HG03066 (cell line): ENCODE measurements around the gene FBXL4.

Experiments used
- ATAC-seq: cut with Tn5 transposase; IDR thresholded peaks from one replicate; pipeline ENCODE4 v1.9.1; 2021; ENCODE audit warnings: low read depth; ENCODE audit not compliant: unreplicated experiment

FBXL4 gene

DNA sequence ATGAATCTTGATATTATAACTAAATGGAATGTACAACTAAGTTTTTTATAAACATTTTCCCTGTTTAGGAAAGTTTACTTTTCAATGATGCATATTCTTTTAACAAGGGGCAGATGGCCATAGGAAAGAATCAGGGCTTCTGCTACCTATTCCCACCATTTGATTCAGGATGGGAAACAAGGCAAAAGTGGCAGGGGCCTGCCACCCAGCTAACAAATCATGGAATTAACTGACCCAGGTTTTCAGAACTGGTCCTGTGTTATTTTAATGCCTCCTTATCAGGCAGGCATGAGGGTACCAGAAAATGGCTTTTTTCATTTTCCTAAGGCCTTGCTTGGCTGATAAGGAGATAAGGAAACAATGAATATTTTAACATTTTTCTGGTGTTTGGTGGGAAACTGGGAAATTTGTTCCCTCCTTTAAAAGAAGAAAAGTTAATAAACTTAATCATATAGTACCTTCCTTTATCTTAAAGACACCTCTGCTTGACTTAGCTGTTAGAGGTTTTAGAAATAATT, 106.7 kb downstream of the FBXL4 start:
- ATAC-seq: no peak

DNA sequence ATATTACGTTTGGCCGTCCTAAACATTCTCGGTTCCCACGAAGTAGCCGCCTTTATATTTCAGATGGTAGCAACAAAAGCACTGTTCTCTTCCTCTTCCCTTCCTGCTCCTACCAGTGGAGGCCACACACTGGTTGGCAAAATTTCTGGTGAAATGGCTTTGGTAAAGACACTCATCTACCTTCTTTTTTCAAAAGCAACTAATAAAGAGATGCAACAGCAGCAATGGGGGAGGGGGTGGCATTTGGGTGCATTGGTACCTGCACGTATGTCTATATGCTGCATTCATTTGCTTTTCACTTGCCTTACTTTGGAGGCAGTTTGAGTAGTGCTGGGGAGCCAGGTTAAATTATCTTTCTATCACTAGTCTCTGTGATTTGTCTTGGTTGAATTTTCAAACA, 107.4 kb downstream of the FBXL4 start:
- no peak for ATAC-seq

DNA sequence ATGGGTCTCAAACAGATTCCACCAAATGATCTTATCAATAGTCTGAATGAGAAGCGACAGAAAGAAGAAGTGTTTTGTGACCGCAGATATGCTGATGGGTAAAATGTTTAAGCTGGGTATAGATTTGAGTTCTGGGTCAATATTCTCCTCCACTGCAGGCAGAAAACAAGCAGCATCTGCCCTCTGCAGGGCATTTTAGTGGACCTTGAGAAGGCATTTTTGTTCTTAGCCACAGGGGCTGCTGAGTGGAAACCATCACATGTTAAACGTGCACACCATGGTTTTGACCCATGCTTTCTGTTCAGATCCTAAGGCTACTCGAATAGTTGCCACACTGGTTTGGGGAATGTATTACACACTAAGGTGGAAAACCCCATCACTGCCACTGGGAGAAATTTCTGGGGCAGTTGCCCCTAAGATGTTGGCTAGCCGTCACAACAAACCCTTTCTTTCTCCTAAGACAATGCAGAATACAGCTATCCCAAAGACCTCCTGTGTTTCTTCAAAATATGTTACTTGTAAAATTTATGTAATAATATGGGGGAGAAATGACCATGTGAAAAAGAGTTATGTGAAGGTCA, 107.9 kb downstream of the FBXL4 start:
- ATAC-seq: no peak

DNA sequence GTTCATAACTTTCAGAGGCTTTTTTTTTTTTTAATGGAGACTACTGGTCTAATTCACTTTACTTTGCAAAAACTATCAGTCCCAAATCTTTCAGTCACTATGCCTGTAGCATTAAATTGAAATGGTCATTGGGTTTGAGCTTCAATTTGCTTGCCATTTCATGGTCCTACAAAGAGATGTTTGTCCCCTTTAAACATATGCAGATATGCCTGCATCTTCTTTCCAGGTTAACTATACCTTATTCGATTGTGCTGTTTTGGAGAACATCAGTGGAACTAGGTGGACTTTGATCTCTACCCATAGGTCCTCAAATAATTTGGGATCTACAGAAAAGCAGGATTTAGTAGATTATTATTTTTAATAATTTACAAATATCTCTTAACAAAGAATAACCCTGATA, 108.8 kb downstream of the FBXL4 start:
- no peak for ATAC-seq

DNA sequence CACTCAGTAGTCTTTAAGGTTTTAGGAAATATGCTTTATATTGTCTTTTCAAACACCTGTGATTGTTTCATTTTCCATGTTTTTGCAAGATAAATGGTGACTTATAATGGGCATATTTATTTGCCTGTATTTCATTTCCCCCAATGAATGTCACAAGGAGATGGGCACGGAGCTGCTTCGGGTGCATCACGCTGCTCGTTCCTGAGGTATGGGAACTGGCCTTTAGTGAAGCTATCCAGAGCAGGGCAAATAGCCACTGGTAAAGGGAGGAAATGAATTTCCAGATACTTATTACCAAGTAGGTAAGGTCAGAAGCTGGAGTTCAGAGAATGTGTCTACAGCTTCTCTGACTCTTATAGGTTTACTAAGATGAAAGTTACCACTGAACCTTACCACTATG, 109.7 kb downstream of the FBXL4 start:
- ATAC-seq: no peak

DNA sequence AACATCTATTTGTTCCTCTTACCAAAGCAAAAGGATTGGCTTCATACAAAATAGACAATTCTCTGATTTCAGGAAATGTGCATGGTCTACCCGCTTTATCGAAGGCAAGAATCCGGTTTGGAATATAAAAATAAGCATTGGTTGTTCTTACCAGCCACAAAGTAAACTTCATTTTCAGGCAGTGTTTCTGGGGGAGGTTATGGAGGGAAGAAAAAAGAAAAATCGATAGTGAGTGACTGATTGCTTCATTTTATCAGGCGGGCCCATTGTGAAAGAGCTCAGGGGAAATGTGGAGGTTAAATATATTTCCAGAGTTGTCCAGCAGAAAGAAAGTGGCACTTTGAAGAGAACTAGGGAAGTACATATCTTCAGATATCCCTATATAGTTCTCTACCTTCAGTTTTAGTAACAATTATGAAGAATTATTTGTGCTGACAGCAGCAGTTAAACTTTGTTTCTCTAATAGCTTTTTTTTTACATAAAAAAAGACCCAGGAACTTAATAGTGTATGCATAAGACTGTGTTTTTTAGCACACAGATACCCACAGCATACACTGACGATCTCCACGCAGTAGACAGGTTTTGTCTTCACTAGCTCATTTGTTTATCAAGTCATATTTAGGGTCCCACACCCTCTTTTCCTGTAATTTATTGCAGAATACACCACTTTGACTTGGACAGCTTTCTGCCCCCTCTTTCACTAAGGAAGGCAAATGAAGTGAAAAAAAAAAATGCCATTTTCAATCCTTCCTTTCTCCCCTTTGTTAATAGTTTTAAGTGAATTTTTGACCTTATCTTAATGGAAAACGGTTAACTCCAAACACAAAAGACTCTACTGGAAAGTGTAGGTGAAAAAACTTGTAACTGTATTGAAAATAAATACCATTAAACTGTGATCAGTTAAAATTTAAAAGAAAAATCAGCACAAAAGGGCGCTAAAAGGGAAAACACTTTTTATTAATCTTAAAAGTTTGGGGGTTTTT, 110.5 kb downstream of the FBXL4 start:
- ATAC-seq: no peak

DNA sequence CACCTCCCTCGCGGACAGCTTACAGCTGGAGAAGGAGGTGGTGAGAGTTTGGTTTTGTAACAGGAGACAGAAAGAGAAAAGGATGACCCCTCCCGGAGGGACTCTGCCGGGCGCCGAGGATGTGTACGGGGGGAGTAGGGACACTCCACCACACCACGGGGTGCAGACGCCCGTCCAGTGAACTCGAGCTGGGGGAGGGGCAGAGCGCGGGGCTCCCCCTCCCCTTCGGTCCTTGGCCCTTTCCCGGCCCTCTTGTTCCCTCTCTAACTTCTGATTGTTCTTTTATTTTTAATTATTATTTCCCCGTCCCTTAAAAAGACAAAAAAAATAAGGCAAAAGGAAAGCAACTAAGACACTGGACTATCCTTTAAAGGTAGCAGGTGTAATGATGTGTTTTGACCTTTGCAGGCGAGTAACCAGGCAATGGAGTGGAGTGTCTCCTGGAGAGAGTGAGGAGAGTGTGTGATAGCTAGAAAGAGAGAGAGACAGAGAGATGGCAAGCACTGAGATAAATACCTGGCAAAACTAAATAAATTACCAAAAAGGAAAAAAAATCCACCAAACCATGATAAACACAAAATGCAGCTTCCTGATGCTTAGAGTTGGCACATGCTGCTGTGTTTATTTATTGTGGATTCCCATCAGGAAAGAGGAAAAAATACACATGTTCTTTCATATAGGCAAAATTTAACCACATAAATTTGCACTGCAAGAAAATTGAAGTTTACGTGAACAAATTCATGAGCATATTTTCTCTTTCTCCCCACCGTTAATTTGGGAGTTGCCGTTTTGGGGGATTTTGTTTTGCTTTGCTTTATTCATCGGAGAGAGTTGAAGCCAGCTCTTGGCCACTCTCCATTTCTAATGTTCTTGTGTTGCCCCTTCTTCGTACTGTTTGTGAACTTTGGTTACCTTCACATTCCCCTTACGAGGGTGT, 111.5 kb downstream of the FBXL4 start:
- ATAC-seq: no peak

DNA sequence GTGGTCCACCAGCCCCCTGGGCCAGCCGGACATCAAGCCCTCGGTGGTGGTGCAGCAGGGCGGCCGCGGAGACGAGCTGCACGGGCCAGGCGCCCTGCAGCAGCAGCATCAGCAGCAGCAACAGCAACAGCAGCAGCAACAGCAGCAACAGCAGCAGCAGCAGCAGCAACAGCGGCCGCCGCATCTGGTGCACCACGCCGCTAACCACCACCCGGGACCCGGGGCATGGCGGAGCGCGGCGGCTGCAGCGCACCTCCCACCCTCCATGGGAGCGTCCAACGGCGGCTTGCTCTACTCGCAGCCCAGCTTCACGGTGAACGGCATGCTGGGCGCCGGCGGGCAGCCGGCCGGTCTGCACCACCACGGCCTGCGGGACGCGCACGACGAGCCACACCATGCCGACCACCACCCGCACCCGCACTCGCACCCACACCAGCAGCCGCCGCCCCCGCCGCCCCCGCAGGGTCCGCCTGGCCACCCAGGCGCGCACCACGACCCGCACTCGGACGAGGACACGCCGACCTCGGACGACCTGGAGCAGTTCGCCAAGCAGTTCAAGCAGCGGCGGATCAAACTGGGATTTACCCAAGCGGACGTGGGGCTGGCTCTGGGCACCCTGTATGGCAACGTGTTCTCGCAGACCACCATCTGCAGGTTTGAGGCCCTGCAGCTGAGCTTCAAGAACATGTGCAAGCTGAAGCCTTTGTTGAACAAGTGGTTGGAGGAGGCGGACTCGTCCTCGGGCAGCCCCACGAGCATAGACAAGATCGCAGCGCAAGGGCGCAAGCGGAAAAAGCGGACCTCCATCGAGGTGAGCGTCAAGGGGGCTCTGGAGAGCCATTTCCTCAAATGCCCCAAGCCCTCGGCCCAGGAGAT, 112.4 kb downstream of the FBXL4 start:
- ATAC-seq: no peak

DNA sequence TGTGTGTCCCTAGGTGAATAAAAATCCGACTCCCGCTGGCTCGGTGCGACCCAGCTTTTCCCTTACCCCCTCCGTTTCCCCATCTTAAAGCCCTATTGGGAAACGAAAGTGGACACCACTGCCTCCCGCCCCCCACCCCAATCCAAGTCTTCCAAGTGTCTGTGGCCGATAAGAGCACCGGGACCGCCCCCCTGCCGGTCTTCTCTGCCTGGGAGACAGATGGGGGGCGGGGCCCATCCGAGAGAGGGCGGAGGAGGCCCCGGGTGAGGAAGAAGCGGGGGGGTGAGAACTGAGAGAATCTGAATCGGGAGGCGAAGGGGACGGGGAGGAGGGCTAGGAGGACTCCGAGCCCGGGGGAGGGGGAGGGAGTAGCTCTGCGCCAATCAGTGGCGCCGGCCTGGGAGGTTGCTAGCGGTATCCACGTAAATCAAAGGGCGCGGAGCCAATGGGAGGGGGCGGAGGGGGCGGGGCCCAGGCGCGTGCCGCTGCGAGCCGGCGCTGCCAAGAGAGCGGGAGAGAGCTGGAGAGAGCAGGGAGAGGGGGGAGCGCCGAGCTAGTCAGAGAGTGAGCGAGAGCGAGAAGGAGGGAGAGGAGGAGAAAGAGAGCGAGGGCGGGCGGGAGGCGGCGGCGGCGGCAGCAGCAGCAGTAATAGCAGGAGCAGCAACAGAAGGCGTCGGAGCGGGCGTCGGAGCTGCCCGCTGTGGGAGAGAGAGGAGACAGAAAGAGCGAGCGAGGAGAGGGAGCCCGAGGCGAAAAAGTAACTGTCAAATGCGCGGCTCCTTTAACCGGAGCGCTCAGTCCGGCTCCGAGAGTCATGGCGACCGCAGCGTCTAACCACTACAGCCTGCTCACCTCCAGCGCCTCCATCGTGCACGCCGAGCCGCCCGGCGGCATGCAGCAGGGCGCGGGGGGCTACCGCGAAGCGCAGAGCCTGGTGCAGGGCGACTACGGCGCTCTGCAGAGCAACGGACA, 113.4 kb downstream of the FBXL4 start, which contains the start of gene POU3F2:
TSS of gene POU3F2 (plus strand) at position 515 of the 972 bp plus-strand sequence. CDS start at position 815, 300 bp downstream.
- peak; percentile 64 for ATAC-seq

DNA sequence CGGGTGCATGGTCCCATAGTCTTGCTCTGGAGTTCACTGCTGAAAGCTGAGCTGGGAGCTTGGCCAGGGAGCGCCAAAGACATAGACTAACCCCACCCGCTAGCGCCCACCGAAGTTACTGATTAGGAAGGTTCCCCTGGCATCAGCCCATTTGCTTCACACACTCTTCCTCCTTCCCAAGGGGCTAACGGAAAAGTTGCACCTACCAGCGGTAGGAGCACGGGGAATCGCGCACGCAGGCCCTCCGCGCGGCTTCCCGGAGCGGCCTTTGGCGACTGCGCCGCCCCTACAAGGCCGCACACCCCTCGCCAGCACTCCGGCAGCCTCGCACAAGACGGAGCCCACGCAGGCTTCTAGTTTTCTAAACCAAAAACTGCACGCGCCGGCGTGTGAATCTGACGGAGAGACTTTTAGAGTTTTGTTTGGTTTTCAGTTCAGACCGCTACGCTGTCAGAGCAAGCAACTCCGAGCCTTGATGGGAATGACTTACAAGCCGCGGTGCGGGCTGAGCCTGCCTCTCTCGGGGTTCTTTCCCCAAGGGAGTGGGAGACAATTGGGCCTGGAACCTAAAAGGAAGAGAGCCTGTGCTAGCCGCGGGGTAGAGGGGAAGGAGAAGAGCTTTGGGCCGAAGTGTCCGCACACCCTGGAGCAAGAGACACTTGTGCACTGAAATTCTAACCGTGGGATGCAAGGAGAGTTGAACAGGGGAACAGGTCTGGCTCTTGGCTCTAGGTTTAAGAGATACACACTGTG, 114.3 kb downstream of the FBXL4 start:
- ATAC-seq: peak; percentile 11

DNA sequence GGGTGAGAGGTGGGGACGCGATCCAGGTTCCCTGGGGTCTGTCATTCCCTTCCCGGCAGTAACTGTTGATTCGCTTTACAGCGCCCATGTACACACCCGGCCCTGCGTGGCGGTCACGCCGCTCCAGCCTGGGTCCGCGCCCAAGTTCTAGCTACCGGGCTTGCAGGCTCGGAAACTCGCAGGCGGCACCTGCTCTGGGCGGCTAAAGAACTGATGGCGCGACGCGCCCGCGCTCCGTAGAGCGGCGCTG, 114.8 kb downstream of the FBXL4 start:
- ATAC-seq: no peak

DNA sequence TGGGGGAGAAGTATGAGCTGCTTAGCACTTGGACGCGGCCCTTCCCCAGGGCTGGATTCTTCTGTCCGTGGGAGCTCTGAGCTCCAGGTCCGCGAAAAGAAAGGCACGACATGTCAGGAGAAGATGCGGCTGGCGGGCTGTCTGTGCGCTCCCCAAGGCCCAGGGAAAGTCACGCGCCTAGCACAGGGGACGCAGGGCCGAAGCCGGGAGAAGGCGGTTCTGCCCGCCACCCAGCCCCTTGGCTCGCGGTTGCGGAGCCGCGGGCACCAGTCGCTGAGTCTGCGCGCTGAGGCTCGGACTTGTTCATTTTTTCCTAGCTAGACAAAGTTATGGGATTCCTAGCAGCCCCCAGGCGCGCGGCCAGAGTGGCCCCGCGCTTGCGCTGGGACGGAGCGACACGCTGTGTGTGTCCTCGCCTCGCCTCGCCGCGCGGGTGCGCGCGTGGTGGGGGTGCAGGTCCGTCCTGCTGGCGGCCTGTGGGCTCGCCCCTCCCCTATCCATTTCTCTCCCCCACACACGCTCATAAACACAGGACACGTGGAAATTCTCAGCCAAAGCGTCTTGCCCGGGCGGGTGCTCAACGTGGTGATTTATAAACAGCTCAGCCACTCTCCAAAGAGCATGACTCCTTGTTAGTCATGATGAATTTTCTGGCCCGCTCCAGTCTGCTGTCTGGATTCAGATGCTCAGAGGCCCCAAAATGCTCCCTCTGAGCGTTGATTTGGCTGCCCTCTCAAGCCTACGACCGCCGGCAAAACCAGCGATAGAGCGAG, 115.3 kb downstream of the FBXL4 start:
- no peak for ATAC-seq

DNA sequence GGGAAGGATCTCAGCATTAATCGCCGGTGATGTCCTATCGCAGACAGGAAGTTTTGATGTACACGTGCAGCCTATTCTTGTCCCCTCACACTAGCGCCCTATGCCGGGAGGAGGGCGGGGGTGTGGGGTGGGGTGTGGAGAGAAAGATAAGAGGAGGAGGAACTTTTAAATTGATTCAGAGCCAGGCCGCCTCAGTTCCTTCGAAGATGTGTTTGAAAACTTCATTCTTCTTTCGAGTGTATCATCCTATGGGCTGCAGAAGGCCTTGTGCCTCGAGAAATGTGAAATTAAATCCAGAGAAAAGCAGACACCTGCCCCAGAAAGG, 115.8 kb downstream of the FBXL4 start:
- no peak for ATAC-seq

DNA sequence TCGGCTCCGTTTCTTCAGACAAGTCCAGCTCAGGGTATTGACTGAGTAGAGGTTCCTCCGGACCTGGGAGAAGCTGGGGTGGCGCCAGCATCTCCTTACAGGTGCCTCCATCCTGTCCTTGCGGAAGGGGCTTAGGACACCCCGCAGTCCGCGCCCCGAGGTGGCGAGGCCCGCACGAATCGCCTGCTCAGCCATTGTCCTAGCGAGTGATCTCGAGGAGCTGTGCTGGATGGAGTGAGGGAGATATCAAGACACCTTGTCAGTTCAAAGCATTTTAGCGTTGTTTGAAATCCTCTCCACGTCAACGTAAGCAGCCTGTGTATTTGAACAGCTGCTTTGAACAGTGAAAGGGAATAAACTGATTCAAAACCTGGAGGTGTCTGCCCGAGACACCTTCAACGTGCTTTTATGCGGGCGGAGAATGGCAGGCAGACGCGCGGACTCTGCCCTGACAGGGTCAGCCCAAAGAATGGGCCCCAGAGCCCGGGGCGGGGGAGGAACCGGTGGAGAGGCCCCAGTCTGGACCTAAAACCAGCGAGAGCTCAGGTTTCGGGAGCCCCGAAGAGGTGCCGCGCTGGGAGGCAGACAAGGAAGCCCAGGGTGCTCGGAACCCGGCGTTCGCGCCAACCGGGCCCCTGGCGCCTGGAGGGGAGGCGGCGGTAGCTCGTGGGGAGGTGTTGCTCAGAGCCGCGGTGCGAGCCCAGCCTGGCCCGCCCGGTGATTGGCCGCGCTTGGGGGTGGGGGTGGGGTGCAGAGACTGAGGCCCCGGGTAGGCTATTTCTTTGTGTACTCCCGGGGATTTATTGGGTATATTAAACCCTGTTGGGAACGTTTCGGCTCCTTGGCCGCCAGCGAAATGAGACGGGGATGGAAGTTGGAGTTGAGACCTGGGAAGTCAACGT, 116.4 kb downstream of the FBXL4 start:
- no peak for ATAC-seq

DNA sequence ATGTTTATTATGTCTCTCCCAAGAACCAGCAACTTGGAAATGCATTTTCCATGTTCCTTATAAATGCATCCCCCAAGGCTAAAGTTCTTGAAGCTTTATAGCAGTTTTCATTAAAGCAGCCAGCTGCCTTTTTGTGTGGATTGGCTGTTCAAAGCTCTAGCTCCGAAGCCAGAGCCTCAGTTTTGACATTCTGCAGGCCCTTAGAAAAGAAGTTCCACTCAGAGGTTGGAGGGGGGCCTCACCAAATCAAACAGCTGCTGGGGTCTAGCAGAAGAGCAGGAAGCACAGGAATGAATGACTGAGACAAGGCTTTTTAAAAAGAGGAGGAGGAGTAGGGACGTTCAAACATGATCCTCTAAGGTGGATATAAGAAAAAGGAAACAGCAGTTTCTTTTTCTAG, 117.6 kb downstream of the FBXL4 start:
- ATAC-seq: no peak

DNA sequence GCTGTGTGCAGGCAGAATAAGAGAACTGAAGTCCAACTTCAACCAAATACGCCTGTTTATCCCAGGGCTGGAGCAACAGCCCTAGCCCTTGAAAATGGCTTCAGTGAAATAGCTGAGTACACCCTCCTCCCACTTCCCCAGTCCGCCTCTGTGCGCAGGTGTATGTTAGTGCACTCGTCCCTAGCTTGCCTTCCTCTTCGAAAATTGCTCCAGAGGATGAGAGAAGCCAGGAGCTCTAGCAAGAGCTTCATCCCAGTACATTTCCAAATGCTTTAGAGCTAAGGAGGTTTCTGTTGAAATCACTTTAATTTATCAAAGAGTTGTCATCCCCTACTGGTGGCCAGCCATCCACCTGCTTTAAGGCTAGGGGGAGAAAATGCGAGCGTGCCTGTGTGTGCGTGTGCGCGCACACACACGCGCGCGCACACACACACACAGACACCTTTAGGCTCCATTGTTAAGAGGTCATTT, 118.8 kb downstream of the FBXL4 start:
- ATAC-seq: no peak
